ENCODE measurements around the gene PHF5A. TPM values are rescaled to one million over a fixed set of nuclear protein-coding genes. Genes with fewer than 3 reads are reported as not detected.

PHF5A gene
- total RNA-seq, 1 donor from 2014 or later: 36.1 TPM

DNA sequence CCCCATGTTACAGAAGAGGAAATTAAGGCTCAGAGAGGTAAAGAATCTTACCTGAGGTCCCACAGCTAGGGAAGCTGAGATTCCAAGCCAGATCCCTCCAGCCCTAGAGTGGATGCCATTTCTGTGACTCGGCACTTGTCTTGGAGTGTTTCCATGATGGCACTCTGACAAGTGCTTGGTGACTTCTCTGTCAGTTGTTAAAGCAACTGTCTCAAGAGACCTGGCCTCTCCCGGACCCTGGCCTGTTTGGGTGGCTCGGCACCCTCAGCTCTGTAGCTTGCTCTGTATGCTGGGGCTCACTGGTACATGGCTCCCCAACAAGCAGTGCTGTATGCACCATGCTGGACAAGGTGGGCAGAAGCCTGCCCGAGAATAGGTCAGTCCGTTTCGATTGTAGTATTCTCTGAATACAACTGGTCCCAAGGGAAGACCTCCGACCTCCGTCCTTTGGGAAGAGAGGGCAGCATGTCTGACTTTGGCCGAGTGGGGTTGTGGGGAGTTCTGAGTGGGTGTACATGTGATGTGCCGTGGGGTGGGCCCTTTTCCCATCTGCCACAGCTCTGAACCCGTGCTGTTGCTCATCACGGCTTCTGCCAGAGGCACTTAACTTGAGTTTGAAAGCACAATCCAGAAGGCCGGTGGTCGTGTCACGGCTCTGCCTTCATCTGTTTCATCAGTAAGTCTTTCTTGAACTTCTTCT lies 12.8 kb upstream of the PHF5A start:
- Mint-ChIP-seq H3K36me3 (ENCODE audit: unreplicated experiment) (no peaks in the 10 kb centered on the region), H3K4me3 (ENCODE audit: unreplicated experiment) (no peak overlapping the region), H3K4me1 (ENCODE audit: low read depth, unreplicated experiment) (peaks cover 41% of the 10 kb centered on the region), H3K27me3 (ENCODE audit: unreplicated experiment) (peaks cover 7% of the 10 kb centered on the region), H3K27ac (ENCODE audit: unreplicated experiment) (peak overlapping the region; percentile 93), H3K9me3 (ENCODE audit: unreplicated experiment) (peaks cover 5% of the 10 kb centered on the region)
- TF ChIP-seq, protein P1, sequence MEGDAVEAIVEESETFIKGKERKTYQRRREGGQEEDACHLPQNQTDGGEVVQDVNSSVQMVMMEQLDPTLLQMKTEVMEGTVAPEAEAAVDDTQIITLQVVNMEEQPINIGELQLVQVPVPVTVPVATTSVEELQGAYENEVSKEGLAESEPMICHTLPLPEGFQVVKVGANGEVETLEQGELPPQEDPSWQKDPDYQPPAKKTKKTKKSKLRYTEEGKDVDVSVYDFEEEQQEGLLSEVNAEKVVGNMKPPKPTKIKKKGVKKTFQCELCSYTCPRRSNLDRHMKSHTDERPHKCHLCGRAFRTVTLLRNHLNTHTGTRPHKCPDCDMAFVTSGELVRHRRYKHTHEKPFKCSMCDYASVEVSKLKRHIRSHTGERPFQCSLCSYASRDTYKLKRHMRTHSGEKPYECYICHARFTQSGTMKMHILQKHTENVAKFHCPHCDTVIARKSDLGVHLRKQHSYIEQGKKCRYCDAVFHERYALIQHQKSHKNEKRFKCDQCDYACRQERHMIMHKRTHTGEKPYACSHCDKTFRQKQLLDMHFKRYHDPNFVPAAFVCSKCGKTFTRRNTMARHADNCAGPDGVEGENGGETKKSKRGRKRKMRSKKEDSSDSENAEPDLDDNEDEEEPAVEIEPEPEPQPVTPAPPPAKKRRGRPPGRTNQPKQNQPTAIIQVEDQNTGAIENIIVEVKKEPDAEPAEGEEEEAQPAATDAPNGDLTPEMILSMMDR (IDR thresholded peaks at IDR 0.05; ENCODE audit: partially characterized antibody, unreplicated experiment): no peak
- no peak for DNase-seq

- TF ChIP-seq, protein P1 (IDR thresholded peaks at IDR 0.05; ENCODE audit: partially characterized antibody, unreplicated experiment): no peak
- H3K9me3 Mint-ChIP-seq (ENCODE audit: unreplicated experiment): peaks cover 5% of the 10 kb centered on the region
- peaks cover 7% of the 10 kb centered on the region for H3K27me3 Mint-ChIP-seq (ENCODE audit: unreplicated experiment)
- peak overlapping the region; percentile 93 for H3K27ac Mint-ChIP-seq (ENCODE audit: unreplicated experiment)
- no peaks in the 10 kb centered on the region for H3K36me3 Mint-ChIP-seq (ENCODE audit: unreplicated experiment)
- DNase-seq: no peak
- H3K4me1 Mint-ChIP-seq (ENCODE audit: low read depth, unreplicated experiment): peaks cover 39% of the 10 kb centered on the region
- peak overlapping the region; percentile 40 for H3K4me3 Mint-ChIP-seq (ENCODE audit: unreplicated experiment)
These were observed 11.9 kb upstream of the PHF5A start for GRCh38 chr22:41480397-41480735.

GRCh38 chr22:41479671-41480396 lies 11.3 kb upstream of the PHF5A start:
- Mint-ChIP-seq H3K27me3 (ENCODE audit: unreplicated experiment) (peaks cover 7% of the 10 kb centered on the region), H3K4me3 (ENCODE audit: unreplicated experiment) (peak overlapping the region; percentile 72), H3K4me1 (ENCODE audit: low read depth, unreplicated experiment) (peaks cover 39% of the 10 kb centered on the region), H3K9me3 (ENCODE audit: unreplicated experiment) (peaks cover 5% of the 10 kb centered on the region), H3K27ac (ENCODE audit: unreplicated experiment) (peak overlapping the region; percentile 93), H3K36me3 (ENCODE audit: unreplicated experiment) (no peaks in the 10 kb centered on the region)
- DNase-seq: peak; percentile 21
- TF ChIP-seq, protein P1 (IDR thresholded peaks at IDR 0.05; ENCODE audit: partially characterized antibody, unreplicated experiment): no peak

DNA sequence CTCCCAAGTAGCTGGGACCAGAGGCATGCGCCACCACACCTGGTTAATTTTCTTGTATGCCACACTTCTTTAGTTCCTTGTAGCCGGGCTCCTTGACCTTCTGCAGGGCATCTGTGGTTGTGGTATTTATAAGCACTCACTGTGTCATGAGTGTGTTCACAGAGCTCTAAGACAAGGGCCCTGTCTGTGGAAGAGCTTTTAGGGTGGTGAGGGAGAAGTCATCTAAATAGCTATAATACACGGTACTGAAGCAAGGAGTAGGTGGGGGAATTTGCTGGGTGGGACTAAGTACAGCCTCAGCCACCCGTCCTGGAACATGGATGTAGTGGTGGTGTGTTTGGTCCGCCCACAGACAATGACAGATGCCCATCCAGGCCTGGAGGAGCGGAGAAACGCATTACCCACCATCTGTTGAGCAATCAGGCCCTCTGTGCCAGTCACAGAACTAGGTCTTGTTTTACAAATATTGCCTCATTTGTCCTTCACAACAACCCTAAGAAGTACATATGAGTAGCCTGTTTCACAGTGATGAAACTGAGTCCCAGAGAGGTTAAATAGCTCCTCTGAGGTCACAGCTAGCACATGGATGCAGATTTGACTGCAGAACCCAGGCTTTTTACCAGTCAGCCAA lies 10.5 kb upstream of the PHF5A start:
- peak overlapping the region; percentile 72 for H3K4me3 Mint-ChIP-seq (ENCODE audit: unreplicated experiment)
- H3K9me3 Mint-ChIP-seq (ENCODE audit: unreplicated experiment): peaks cover 4% of the 10 kb centered on the region
- peak overlapping the region; percentile 93 for H3K27ac Mint-ChIP-seq (ENCODE audit: unreplicated experiment)
- H3K36me3 Mint-ChIP-seq (ENCODE audit: unreplicated experiment): no peaks in the 10 kb centered on the region
- H3K27me3 Mint-ChIP-seq (ENCODE audit: unreplicated experiment): peaks cover 7% of the 10 kb centered on the region
- DNase-seq: peak; percentile 29
- TF ChIP-seq, protein P1 (IDR thresholded peaks at IDR 0.05; ENCODE audit: partially characterized antibody, unreplicated experiment): no peak
- peaks cover 39% of the 10 kb centered on the region for H3K4me1 Mint-ChIP-seq (ENCODE audit: low read depth, unreplicated experiment)
